Head of caudate nucleus (tissue), 42 donors: ENCODE results near the gene CGNL1.
A peak's percentile ranks its signal among the peaks of the same experiment; 100 is the strongest.

Experiments
- DNase-seq, 42 donors: peaks; one replicate each; pipeline versions ENCODE4 v3.0.0 to v3.0.0-alpha.2; 2020 to 2021; ENCODE audit warnings: mixed read lengths in 7 of 42
- intact Hi-C: fragments of 100-400 bp; cut with DNase I; formaldehyde crosslinking; loops from one replicate; pipeline ENCODE4 v1.15.0; 2022

Gene CGNL1

GRCh38 chr15:57348081-57348480, 28.2 kb upstream of the CGNL1 start:
- intact Hi-C loops: no loop called here
- no peak for DNase-seq

- no peak for DNase-seq
- intact Hi-C loops: no loop called here
Observed at GRCh38 chr15:57352535-57353316, 23.6 kb upstream of the CGNL1 start.

DNA sequence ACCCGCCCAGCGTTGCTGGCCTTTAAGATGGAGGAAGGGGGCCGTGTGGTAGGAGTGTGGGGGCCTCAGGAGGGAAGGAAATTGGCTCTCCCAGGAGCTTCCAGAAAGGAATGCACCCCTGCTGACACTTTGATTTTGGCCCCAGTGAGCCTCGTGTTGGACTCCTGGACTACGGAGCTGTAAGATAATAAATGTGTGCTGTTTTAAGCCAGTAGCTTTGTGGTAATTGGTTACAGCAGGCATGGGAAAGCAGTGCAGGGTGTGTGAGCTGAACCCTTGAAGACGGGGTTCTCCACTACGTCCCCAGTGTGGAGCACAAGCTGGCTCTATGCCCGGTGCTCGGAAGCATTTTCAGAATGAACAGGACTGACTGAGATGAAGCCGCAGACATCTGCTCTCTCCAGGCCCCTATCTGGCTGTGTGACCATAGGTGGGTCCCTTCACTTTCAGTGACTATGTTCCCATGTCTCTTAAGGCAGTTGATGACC, 22.9 kb upstream of the CGNL1 start:
- intact Hi-C loops: no loop called here
- DNase-seq: no peak

DNA sequence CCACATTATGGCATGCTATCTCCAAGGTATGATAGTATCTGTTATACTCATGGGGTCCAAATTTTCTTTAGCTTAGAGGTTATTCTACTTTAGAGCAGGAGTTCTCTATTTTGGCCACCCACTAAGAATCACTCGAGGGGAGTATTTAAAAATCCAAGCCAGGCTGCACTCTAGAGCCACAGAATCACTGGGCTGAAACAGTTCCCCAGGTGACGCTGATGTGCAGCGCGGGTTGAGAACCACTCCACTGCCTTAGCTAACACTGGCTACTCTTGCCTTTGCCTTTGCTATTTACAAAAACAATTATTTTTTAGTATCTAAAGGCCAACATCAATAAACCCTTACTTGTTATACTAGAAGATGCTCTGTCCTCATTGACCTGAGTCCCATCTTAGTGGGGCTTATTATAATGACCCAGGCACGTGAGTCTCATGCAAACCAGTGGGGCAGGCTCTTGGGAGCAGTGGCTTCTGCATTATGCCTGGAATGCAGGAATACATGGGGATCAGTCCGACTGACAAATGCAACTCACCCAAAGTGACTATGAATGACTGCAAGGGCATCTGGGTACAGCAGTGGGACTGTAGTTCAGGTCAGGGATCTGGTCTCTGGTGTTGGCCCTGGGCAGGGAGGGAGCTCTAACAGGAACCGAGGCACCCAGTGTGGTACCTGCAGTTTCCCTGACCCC, 21.7 kb upstream of the CGNL1 start:
- intact Hi-C loops: no loop called here
- no peak for DNase-seq

- no peak for DNase-seq
- intact Hi-C loops: no loop called here
Observed at GRCh38 chr15:57355259-57355658, 21.0 kb upstream of the CGNL1 start.

DNA sequence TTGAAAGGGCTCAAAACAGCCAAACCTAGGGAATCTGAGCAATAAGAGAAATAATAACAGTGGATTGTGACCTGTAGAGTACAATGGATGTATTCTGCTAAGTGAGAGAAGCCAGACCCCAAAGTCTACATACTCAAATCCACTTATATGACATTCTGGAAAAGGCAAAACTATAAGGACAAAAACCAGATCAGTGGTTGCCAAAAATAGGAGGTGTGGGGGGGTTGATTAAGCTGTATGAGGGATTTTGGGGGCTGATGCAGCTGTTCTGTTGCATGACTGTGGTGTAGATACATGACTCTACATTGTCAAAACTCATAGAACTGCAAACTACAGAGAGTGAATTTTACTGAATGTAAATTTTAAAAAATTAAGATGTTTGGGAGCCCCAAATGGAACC, 20.1 kb upstream of the CGNL1 start:
- no peak for DNase-seq
- intact Hi-C loops: no loop called here

DNA sequence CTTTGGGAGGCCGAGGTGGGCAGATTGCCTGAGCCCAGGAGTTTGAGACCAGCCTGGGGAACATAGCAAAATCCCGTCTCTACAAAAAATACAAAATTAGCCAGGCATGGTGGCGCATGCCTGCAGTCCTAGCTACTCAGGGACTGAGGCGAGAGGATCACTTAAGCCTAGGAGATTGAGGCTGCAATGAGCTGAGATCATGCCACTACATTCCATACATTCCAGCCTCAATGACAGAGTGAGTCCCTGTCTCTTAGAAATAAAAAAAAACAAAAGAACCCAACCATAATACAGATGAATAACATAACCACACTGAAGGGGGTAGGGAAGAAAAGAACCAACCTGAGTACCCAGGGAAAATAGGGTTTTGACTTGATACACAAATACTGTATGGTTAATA, 19.7 kb upstream of the CGNL1 start:
- intact Hi-C loops: no loop called here
- no peak for DNase-seq

DNA sequence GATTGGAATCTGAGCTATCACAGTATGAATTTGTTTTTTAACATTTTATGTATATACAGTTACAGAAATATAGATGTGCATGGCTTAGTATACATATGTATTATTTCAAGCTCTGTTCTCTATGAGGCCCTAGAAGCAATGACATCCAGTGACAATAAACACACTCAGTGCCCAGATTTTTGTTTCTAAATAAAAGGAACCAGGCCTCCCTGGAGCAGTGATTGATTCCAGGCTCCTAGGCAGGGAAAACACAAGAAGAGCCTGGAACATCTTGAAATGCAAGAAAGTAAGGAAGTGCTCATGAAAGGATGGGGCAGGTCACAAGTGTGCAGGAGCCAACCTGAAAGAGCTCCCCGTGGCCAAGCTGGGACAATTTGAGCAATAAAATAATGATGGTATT, 18.5 kb upstream of the CGNL1 start:
- DNase-seq: no peak
- intact Hi-C loops: no loop called here

DNA sequence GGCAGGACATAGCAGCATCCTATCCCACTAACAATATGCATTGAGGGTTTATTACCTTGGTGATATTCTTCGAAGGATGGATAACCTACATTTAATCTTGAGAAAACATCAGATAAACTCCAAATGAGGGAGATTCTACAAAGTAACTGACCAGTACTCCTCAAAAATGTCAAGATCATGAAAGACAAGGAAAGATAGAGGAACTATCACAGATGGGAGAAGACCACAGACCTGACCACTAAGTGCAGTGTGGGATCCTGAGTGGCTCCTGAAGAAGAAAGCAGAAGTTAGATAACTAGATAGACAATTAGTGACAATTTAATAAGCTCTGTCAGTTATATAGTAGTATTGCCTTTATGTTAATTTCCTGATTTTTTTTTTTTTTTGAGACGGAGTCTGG, 17.7 kb upstream of the CGNL1 start:
- no peak for DNase-seq
- intact Hi-C loops: no loop called here

- no peak for DNase-seq
- intact Hi-C loops: no loop called here
Observed at GRCh38 chr15:57363661-57364060, 12.6 kb upstream of the CGNL1 start.

- intact Hi-C loops: no loop called here
- peak in 17 of 42 donors; percentile 15 to 53 (median 25) for DNase-seq
Observed at GRCh38 chr15:57364282-57365007, 11.9 kb upstream of the CGNL1 start.

GRCh38 chr15:57367556-57367955, 8.7 kb upstream of the CGNL1 start:
- DNase-seq: peak in 1 of 42 donors; percentile 14
- intact Hi-C loops: no loop called here

GRCh38 chr15:57370929-57371328, 5.4 kb upstream of the CGNL1 start:
- DNase-seq: no peak
- intact Hi-C loops: no loop called here

GRCh38 chr15:57373251-57373881, 2.9 kb upstream of the CGNL1 start:
- intact Hi-C loops: no loop called here
- no peak for DNase-seq

DNA sequence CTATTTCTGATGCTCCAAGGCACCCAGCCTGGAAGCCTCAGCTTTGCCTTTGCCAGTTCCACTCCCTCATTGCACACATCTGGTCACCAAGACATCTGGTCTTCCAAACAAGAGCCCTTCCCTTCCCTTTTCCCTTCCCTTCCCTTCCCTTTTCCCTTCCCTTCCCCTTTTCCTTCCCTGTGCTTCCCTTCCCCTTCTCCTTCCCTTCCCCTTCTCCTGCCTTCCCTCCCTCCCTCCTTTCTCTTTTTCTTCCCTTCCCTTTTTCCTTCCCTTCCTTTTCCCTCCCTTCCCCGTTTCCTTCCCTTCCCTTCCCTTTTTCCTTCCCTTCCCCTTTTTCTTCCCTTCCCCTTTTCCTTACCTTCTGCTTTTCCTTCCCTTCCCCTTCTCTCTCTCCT, 2.4 kb upstream of the CGNL1 start:
- no peak for DNase-seq
- intact Hi-C loops: no loop called here

- intact Hi-C loops: no loop called here
- peak in 1 of 42 donors; percentile 14 for DNase-seq
Observed at GRCh38 chr15:57376696-57377477, 582 bp downstream of the CGNL1 start.

DNA sequence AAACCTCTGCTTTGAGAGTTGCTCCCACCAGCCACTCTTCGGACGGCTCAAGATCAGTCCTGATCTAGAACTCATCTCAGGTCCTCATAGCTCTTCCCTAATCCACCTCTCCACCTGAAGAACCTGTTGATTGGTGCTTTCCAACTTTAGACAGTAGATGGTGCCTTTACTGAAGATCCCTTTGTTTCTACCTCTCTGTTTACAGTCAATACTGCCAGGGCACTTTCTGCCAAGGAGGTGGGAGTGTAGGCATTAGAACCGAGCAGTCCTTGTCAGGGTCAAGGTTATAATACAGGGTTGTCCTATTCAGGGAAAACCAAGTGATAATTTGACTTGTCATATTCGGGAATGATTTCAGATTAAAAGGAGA, 1.2 kb downstream of the CGNL1 start:
- intact Hi-C loops: no loop called here
- DNase-seq: no peak

DNA sequence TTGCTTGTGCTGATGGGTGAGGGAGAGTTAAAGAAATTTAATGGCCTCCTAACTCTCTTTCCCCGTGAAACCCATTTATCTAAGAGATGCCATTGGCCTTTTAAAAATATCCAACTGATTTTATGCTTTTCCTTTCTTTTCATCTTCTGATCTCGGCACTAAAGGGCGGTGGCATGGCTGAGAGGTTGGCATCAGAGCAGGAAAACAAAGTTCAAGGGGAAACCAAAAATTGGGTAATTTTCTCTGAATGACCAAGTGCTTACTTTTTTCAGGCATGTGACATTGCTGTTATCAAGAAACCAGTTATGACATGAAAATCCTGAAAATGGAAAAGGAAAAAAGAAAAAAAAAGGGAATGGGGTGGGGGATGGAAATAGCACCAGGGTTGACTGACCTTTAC, 3.2 kb downstream of the CGNL1 start:
- DNase-seq: no peak
- intact Hi-C loops: no loop called here

- no peak for DNase-seq
- intact Hi-C loops: no loop called here
Observed at GRCh38 chr15:57380854-57381253, 4.5 kb downstream of the CGNL1 start.
